GM19438 (cell line): ENCODE measurements around the gene RAP1GAP.

Experiments
- ATAC-seq: cut with Tn5 transposase; IDR thresholded peaks from one replicate; pipeline ENCODE4 v1.9.1; 2021; ENCODE audit warnings: low read depth; ENCODE audit not compliant: unreplicated experiment

The RAP1GAP gene

DNA sequence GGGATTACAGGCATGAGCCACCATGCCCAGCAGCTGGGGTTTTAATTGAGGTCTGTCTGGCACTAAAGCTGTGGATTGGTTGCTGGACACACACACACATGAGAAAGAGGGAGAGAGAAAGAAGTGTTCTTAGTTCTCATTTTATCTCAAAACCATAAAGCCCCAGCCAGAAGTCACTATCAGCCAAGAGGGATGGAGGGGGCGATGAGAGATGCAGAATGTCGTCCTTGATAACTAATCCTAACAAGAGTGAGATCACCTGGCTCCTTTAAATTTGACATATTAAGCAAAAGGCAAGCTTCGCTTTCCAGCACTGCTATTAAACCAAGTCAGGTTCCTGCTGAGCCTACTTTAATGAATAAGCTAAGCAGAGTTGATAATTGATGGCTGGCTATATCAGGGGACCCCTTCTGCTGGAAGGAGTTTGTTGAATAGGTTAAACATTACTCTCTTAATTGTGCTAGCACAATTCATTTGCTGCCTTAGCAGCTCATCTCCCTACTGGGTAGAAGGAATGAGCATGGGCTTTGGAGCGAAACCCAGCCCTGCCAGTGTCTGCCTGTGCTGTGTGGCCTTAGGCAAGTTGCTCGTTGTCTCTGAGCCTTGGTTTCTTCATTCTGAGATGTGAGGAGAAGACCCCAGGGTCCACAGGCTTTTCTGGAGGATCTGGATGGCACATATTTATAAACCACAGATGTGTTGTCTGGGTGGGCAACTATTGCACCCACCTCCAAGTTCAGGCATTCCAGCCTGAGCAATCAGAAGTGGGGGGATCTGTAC is 109.2 kb downstream of the RAP1GAP start:
- ATAC-seq: no peak

DNA sequence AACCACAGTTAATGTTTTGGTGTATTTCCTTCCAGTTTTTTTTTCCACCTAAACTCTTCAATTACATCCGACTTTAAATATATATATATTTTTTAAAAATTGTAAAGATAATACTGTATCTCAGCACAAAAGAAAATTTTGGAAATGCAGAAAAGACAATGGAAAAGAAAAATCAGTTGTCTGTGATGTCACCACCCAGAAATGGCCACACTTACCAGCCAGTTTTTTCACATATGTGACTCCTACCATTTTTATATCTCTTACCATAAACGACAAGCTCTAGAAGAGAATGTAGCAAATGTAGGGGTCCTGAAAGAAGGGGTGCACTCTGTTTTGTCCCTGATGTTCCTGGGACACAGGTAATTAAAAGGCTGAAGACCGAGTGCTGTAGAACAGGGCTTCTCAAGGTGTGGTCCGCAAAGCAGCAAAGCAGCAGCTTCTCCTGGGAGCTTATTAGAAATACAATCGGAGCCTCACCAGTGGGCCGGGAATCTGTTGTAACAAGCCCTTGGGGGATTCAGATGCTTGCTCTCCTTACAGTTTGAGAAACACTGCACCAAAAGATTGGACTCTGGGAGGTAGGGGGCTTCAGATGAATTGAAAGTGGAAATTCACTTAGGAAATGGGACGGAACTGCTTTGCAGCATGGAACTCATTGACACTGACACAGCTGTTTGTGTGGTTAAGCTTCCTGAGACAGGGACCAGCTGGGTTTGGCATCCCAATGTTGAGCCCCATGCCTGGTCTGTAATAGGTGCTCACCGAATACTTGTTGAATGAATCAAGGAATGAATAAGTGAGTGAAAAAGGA is 115.8 kb downstream of the RAP1GAP start:
- no peak for ATAC-seq

DNA sequence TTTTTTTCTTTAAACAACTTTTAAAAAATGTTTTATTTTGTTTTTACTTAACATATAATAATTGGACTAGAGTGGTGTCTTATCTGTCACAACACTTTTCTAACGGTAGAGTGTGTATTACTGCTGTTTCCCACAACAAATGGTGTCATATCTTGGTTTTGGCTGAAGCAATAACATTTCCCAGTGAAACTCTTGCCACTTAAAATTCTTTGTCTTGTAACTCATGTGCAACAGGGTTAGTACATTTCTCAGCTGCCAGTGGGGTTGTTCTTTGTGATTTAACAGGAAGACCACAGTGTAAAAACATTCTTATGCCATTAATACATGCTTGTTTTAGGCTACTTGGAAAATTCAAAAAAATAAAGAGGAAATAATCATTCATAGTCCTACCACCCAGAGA is 116.4 kb downstream of the RAP1GAP start:
- no peak for ATAC-seq

DNA sequence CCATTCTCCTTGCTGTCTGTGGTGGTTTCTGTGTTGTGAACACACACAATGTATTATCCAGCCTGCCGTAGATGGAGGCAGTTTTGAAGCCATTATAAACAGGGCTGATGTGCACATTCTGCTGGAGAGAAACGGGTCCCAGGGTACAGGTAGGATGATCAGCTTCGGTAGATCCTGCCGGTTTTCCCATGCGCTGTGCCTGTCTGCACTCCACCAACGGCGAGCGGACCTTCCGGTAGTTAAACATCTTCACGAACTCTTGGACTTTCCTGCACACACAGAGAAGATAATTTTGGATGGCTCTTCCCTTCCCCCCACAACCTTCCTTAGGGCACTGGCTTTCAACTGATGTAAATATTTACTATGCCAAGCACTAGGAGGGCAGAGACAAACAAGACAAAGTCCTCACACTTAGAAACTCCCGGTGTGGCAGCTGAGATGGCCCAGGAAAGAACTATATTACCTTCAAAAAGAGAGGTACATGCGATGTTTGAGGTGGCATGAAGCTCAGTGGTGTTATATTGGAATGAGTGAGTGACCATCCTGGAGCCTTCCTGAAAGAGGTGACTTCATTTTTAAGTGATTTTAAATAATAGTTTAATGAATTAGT is 118.2 kb downstream of the RAP1GAP start:
- no peak for ATAC-seq

DNA sequence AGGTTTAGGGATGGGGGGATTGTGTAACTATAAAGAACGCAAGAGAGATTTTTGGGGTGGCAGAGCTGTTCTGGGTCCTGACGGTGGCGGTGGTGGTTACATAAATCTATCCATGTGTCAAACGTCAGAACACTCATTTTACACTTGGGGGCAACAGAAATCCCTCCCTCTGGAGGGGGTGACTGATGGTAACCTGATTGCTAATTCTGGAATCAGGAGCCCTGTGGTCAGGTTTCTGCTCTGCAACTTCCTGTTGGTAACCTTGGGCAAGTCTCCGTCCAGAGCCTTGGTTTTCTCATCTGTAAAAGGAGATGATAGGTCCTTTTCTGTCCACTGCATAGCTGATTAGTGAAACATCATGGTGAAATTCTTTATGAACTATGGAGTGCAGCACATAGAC is 119.1 kb downstream of the RAP1GAP start:
- ATAC-seq: no peak

DNA sequence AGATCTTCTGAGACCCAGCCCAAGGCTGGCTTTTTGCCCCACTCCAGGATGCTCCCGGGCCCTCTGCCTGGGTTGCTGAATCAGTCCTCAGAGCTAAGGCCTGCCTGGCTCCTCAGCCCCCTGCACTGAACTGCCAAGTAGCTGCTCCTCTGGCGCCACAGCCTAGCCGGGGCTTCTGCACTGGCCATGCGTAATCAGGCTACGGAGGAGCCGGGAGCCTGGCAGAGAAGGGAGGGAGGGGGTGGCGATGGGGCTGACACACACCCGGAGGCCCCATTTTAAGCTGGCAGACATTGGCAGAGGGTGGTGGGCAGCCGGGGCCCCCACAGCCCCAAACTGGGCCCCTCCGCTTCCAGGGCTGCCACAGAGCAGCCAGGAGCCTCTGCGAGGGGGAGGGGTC is 121.3 kb downstream of the RAP1GAP start:
- no peak for ATAC-seq
